ENCODE data around the gene LCAT. TPM values are rescaled to one million over a fixed set of nuclear protein-coding genes. Genes with fewer than 3 reads are reported as not detected.

Gene LCAT
- polyA plus RNA-seq, 1 of the 3 experiments (the other 2 are of a cell fraction), result 11.1 TPM

GRCh38 chr16:67988675-67989074 lies 44.8 kb upstream of the LCAT start (continued):
- TF ChIP-seq ZBTB33 (IDR thresholded peaks at IDR 0.05; ENCODE audit: borderline replicate concordance, low read depth), result no peak

- no peaks in the 10 kb centered on the region for H4K20me1 ChIP-seq (ENCODE audit: insufficient read depth)
- H3K79me2 ChIP-seq (ENCODE audit: insufficient read depth), result no peaks in the 10 kb centered on the region
- no peak for TF ChIP-seq TCF12 (IDR thresholded peaks at IDR 0.05)
- TF ChIP-seq NFIC (IDR thresholded peaks at IDR 0.05; ENCODE audit: borderline replicate concordance), result no peak
- TF ChIP-seq RAD21 (IDR thresholded peaks at IDR 0.05; ENCODE audit: low read length), result no peak
- TF ChIP-seq USF1 (IDR thresholded peaks at IDR 0.05; ENCODE audit: borderline replicate concordance, low read depth), result no peak
- TF ChIP-seq, protein P1, sequence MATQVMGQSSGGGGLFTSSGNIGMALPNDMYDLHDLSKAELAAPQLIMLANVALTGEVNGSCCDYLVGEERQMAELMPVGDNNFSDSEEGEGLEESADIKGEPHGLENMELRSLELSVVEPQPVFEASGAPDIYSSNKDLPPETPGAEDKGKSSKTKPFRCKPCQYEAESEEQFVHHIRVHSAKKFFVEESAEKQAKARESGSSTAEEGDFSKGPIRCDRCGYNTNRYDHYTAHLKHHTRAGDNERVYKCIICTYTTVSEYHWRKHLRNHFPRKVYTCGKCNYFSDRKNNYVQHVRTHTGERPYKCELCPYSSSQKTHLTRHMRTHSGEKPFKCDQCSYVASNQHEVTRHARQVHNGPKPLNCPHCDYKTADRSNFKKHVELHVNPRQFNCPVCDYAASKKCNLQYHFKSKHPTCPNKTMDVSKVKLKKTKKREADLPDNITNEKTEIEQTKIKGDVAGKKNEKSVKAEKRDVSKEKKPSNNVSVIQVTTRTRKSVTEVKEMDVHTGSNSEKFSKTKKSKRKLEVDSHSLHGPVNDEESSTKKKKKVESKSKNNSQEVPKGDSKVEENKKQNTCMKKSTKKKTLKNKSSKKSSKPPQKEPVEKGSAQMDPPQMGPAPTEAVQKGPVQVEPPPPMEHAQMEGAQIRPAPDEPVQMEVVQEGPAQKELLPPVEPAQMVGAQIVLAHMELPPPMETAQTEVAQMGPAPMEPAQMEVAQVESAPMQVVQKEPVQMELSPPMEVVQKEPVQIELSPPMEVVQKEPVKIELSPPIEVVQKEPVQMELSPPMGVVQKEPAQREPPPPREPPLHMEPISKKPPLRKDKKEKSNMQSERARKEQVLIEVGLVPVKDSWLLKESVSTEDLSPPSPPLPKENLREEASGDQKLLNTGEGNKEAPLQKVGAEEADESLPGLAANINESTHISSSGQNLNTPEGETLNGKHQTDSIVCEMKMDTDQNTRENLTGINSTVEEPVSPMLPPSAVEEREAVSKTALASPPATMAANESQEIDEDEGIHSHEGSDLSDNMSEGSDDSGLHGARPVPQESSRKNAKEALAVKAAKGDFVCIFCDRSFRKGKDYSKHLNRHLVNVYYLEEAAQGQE (IDR thresholded peaks at IDR 0.05; ENCODE audit: low read depth, low read length), result no peak
- no peak for TF ChIP-seq POLR2AphosphoS5 (IDR thresholded peaks at IDR 0.05; ENCODE audit: low read depth, low read length)
- no peak for TF ChIP-seq EP300 (IDR thresholded peaks at IDR 0.05; ENCODE audit: borderline replicate concordance in 1 of 2, low read depth in 1 of 2, low read length in 1 of 2)
- no peak for TF ChIP-seq NRF1 (IDR thresholded peaks at IDR 0.05; ENCODE audit: low read depth, low read length)
- TF ChIP-seq TAF1 (IDR thresholded peaks at IDR 0.05; ENCODE audit: borderline replicate concordance, low read depth, low read length), result no peak
- no peak for TF ChIP-seq CTCF (IDR thresholded peaks at IDR 0.05)
- no peak for TF ChIP-seq FOSL2 (IDR thresholded peaks at IDR 0.05; ENCODE audit: borderline replicate concordance, low read depth)
- no peak for TF ChIP-seq SMC3 (IDR thresholded peaks at IDR 0.05; ENCODE audit: low read depth, low read length)
- TF ChIP-seq SIN3A (IDR thresholded peaks at IDR 0.05; ENCODE audit: borderline replicate concordance, low read depth, low read length), result no peak
- no peak for TF ChIP-seq GATA2 (CRISPR knock-in tag; IDR thresholded peaks at IDR 0.05)
- TF ChIP-seq MAX (IDR thresholded peaks at IDR 0.05; ENCODE audit: low read depth), result no peak
- TF ChIP-seq TEAD4 (IDR thresholded peaks at IDR 0.05; ENCODE audit: borderline replicate concordance, insufficient read depth), result no peak
- TF ChIP-seq RCOR1 (IDR thresholded peaks at IDR 0.05; ENCODE audit: low read length), result no peak
- no peak for DNase-seq
- H3K4me3 ChIP-seq (ENCODE audit: low read depth in 2 of 2, low read length in 1 of 2), result no peak overlapping the region
- CTCF ChIA-PET, result interaction anchor here (0.9 to 2.0 kb wide), 4 partner anchors 53 to 242 kb away, joined by 4 to 8 read pairs (median 4); no protein-coding TSS in a partner anchor
- H3K9ac ChIP-seq, result no peak overlapping the region
- H3K9me2 ChIP-seq, result no peaks in the 10 kb centered on the region
- peaks cover 0 to 3% of the 10 kb centered on the region in 2 experiments; a peak in 1 of 4 replicates for H3K4me1 ChIP-seq (ENCODE audit: control insufficient read depth in 1 of 2, insufficient read depth in 2 of 2, low read depth in 1 of 2, low read length in 1 of 2)
- H3K27me3 ChIP-seq (ENCODE audit: insufficient read depth), result no peaks in the 10 kb centered on the region
- 84% methylated on average over 11 of the region's 11 CpGs for WGBS (ENCODE audit: low lambda C conversion rate)
- no peak overlapping the region for H3K4me2 ChIP-seq
- H3F3A ChIP-seq (replicated peaks; ENCODE audit: insufficient read depth), result no peaks in the 10 kb centered on the region
- H3K27ac ChIP-seq (ENCODE audit: low read depth in 2 of 2, low read length in 1 of 2), result no peak overlapping the region
- H2AFZ ChIP-seq (ENCODE audit: low read depth), result no peak overlapping the region
- no peaks in the 10 kb centered on the region for H3K36me3 ChIP-seq (replicated peaks in 1 of 2; ENCODE audit: control insufficient read depth in 1 of 2, insufficient read depth in 2 of 2, low read length in 1 of 2)
- H3K9me3 ChIP-seq, result no peaks in the 10 kb centered on the region
- POLR2A ChIA-PET, result no interaction called here
Observed at GRCh38 chr16:67987460-67988160, 43.7 kb upstream of the LCAT start.

Measured in SK-N-SH (cell line).